Breast epithelium (tissue), 4 donors: ENCODE data around the gene FAM3D. TPM values are rescaled to one million over a fixed set of nuclear protein-coding genes. Genes with fewer than 3 reads are reported as not detected.
"Not testable (repeated sequence)": the region's sequence is repeated elsewhere in the genome, so short reads cannot be mapped to it uniquely, and the experiment has no call there.

Experiments used
- DNase-seq, 2 donors: peaks; one replicate each; pipeline ENCODE4 v3.0.0-alpha.2; 2019; ENCODE audit warnings: low spot score in 2 of 2
- H3K27ac ChIP-seq, 2 donors: fragments of 200-600 bp; sonication (generic) in 1 of 2; one replicate each; pipeline ENCODE4 v1.5.1; 2016 to 2019; ENCODE audit warnings: mild to moderate bottlenecking in 1 of 2
- H3K27me3 ChIP-seq, 2 donors: fragments of 200-600 bp; sonication (generic) in 1 of 2; one replicate each; pipeline versions ENCODE4 v1.5.1 to v1.6.0; 2017 to 2019; ENCODE audit warnings: control low read depth in 1 of 2, mild to moderate bottlenecking in 1 of 2
- H3K36me3 ChIP-seq: fragments of 200-600 bp; one replicate; pipeline ENCODE4 v1.5.1; 2019
- H3K4me1 ChIP-seq, 2 donors: fragments of 200-600 bp; sonication (generic); one replicate each; pipeline ENCODE4 v1.5.1; 2016 to 2019; ENCODE audit warnings: control low read depth in 1 of 2
- H3K4me3 ChIP-seq, 3 donors: fragments of 200-600 bp; sonication (generic); 1 replicate in 2 of 3; 2 replicates in 1 of 3; pipeline ENCODE4 v1.5.1; 2016 to 2019; ENCODE audit warnings: mild to moderate bottlenecking in 3 of 3, moderate library complexity in 2 of 3
- H3K9me3 ChIP-seq, 2 donors: fragments of 200-600 bp; sonication (generic) in 1 of 2; one replicate each; pipeline ENCODE4 v1.5.1; 2016 to 2019; ENCODE audit warnings: control low read depth in 1 of 2
- POLR2A ChIP-seq: fragments of 450-650 bp; IDR thresholded peaks from one replicate; pipeline ENCODE4 v1.6.1; 2016; ENCODE audit warnings: antibody characterized with exemption, mild to moderate bottlenecking, moderate library complexity
- POLR2AphosphoS5 ChIP-seq, 3 donors: sonication (generic); formaldehyde crosslinking; IDR thresholded peaks; one replicate each; pipeline ENCODE4 v1.6.1; 2017; ENCODE audit warnings: antibody characterized with exemption in 3 of 3
- intact Hi-C: fragments of 100-400 bp; cut with DNase I; formaldehyde crosslinking; loops from one replicate; pipeline ENCODE4 v1.15.1; 2023; ENCODE audit warnings: low total_unique reads
- total RNA-seq, 3 donors: library from RNA; depleted of rRNA; stranded (reverse); fragments of >200 nt; gene quantifications; one replicate each; pipeline ENCODE4 v1.1.0, GENCODE V29; 2016
- TF ChIP-seq, protein P1 (sequence below), 3 donors: fragments of 450-650 bp; IDR thresholded peaks; one replicate each; pipeline ENCODE4 v1.5.1; 2016 to 2017; ENCODE audit warnings: antibody characterized with exemption in 3 of 3, mild to moderate bottlenecking in 3 of 3, moderate library complexity in 3 of 3

The FAM3D gene
- total RNA-seq, 3 donors from 2014 or later, result 4.3 to 17.6 TPM; not detected in 1

DNA sequence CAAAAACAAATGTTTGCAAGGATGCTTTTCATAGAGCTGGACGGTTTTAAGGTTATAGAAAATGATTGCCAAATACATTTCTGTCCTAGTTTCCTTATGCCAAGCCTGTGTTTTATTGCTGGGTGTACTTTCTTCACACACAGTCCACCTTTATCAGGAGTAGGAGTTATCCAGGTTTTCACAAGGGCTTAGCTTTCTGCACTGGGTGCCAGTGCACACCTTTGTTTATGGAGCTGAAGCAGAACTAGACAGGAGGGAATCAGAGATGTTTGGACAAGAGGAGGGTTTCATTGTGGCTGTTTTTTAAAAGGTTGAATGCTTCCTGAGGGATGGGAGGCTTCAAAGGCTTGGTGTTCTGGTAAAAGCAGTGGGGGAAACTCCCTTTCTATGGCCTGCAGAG lies 29.5 kb upstream of the FAM3D start:
- Histone ChIP-seq H3K9me3 (peaks cover 0 to 7% of the 10 kb centered on the region in 2 donors), H3K27ac (no peak overlapping the region), H3K27me3 (no peaks in the 10 kb centered on the region), H3K4me3 (no peak overlapping the region), H3K36me3 (no peaks in the 10 kb centered on the region), H3K4me1 (no peaks in the 10 kb centered on the region)
- intact Hi-C loops, result no loop called here
- DNase-seq, result no peak
- TF ChIP-seq, protein P1, sequence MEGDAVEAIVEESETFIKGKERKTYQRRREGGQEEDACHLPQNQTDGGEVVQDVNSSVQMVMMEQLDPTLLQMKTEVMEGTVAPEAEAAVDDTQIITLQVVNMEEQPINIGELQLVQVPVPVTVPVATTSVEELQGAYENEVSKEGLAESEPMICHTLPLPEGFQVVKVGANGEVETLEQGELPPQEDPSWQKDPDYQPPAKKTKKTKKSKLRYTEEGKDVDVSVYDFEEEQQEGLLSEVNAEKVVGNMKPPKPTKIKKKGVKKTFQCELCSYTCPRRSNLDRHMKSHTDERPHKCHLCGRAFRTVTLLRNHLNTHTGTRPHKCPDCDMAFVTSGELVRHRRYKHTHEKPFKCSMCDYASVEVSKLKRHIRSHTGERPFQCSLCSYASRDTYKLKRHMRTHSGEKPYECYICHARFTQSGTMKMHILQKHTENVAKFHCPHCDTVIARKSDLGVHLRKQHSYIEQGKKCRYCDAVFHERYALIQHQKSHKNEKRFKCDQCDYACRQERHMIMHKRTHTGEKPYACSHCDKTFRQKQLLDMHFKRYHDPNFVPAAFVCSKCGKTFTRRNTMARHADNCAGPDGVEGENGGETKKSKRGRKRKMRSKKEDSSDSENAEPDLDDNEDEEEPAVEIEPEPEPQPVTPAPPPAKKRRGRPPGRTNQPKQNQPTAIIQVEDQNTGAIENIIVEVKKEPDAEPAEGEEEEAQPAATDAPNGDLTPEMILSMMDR (IDR thresholded peaks at IDR 0.05), result no peak
- TF ChIP-seq POLR2A (no peak), POLR2AphosphoS5 (IDR thresholded peaks at IDR 0.05) (no peak)

DNA sequence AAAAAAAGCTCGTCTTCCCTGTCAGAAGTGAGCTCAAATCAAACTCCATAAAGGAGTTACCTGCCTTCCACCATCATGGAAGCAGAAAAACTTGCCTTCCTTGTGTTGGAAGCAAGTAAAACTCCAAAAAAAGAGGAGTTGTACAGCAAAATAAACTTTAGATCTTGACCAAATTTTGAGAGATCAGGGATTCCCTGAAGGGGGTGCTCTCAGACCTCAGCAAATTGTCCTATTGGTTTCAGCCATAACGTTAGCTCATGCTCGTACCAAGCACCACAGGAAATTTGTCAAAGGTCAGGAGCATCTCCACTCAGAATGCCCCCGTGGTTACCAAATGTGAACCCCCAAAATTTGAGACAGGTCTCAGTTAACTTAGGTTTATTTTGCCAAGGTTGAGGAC lies 28.7 kb upstream of the FAM3D start:
- H3K27ac ChIP-seq, H3K9me3 ChIP-seq, H3K4me1 ChIP-seq, H3K4me3 ChIP-seq, H3K36me3 ChIP-seq, DNase-seq, intact Hi-C loops, H3K27me3 ChIP-seq: not testable (repeated sequence)

DNA sequence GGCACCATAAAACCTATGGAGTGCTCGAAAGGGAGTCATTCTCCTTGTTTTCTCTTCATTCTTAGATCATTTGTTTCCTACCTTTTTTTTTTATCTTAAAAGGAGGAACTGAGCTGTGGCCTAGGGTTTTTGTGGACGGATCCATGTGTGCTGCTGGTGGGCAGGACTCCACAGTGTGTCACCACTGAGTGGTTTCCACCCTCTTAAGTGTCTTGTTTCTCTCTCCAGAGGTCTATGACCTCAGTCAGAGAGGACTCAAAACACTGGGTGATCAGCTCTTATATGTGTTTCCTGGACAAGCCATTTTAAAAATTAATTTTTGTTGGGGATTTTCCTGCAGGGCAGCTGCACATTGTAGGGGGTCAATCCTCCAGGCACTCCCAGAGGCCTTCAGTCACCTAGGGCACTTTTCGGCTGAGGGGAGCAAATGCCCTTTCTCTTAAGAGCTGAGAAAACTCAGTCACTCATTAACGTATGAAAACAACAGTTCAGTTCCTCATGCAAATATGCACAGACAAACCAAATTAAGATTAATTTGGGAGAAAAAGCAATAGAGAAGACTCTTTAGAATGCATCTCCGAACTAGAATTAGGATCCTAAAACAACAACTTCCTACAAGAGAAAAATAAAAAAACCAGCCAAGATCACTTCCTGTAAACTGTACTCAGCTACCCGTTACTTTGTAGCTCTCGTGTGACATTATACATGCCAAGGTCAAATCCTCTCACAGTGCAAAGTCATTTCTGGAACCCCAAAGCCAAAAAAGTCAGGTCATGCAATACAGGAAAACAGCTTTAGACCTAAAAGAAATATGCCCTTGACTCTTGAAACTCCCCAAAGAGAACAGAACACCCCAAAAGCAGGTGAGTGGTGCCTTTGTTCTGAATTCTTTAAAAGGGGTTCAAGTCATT lies 27.6 kb upstream of the FAM3D start:
- TF ChIP-seq, protein P1 (IDR thresholded peaks at IDR 0.05), result no peak
- no peak for TF ChIP-seq POLR2AphosphoS5 (IDR thresholded peaks at IDR 0.05)
- TF ChIP-seq POLR2A, result no peak
- intact Hi-C loops, result no loop called here
- Histone ChIP-seq H3K36me3 (no peaks in the 10 kb centered on the region), H3K4me1 (no peaks in the 10 kb centered on the region), H3K9me3 (peaks cover 0 to 7% of the 10 kb centered on the region in 2 donors), H3K27ac (no peak overlapping the region), H3K27me3 (no peaks in the 10 kb centered on the region), H3K4me3 (no peak overlapping the region)
- DNase-seq, result no peak

DNA sequence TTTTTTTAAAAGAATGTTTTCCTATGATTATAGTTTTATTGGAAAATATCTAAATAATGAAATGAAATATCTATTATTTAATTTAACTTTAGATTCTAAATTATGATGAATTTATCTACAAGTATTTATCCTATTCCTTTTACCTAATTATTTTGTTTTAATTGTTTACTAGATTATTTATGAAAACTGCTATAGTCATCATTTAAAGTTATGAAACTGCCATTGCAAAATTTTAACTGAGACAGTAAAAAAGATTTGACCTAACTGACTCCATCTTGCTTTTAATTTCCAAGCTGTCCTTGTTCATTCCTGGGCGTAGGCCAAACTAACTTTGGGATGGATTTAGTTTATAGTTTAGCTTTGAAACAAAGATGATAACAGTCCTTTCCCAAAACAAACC lies 25.9 kb upstream of the FAM3D start:
- H3K36me3 ChIP-seq, result no peaks in the 10 kb centered on the region
- H3K27me3 ChIP-seq, result no peaks in the 10 kb centered on the region
- TF ChIP-seq POLR2A (no peak), POLR2AphosphoS5 (IDR thresholded peaks at IDR 0.05) (no peak)
- TF ChIP-seq, protein P1 (IDR thresholded peaks at IDR 0.05), result no peak
- H3K9me3 ChIP-seq, result peaks cover 0 to 7% of the 10 kb centered on the region in 2 donors
- no peaks in the 10 kb centered on the region for H3K4me1 ChIP-seq
- H3K4me3 ChIP-seq, result no peak overlapping the region
- no peak for DNase-seq
- H3K27ac ChIP-seq, result no peak overlapping the region
- intact Hi-C loops, result no loop called here

DNA sequence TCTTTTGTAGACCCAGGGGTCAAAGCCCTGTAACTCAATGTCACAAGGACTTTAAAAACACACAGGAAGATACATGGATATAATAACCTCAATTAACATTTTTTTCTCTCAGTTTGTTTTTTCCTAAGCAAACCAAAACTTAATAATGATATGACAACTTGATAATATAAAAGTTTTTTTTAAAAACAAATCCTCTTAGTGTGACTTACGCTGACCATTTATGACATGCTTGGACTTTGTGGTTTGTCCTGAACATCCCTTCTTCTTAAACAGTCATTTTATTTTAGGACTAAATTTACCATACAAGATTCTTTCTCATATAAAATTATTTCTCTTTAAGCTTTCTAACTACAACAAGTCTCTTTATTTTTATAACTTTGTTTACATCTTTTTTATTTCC lies 25.4 kb upstream of the FAM3D start:
- Histone ChIP-seq H3K27ac (no peak overlapping the region), H3K27me3 (no peaks in the 10 kb centered on the region), H3K9me3 (peaks cover 0 to 7% of the 10 kb centered on the region in 2 donors), H3K4me1 (no peaks in the 10 kb centered on the region), H3K4me3 (no peak overlapping the region), H3K36me3 (no peaks in the 10 kb centered on the region)
- no peak for DNase-seq
- no peak for TF ChIP-seq POLR2AphosphoS5 (IDR thresholded peaks at IDR 0.05)
- no peak for TF ChIP-seq POLR2A
- TF ChIP-seq, protein P1 (IDR thresholded peaks at IDR 0.05), result no peak
- intact Hi-C loops, result no loop called here
